PC-9 (cell line): ENCODE measurements around the gene HES5.

Source experiments
- EZH2 ChIP-seq: fragments of 200-600 bp; sonication (generic); IDR thresholded peaks from 2 replicates; pipeline ENCODE4 v1.8.0; 2017; ENCODE audit warnings: antibody characterized with exemption, low read depth
- TF ChIP-seq, protein P1 (sequence below): fragments of 200-600 bp; sonication (generic); conservative IDR thresholded peaks from 2 replicates; pipeline ENCODE4 v1.6.1; 2017; ENCODE audit warnings: mixed run types, antibody characterized with exemption, mild to moderate bottlenecking, moderate library complexity

DNA sequence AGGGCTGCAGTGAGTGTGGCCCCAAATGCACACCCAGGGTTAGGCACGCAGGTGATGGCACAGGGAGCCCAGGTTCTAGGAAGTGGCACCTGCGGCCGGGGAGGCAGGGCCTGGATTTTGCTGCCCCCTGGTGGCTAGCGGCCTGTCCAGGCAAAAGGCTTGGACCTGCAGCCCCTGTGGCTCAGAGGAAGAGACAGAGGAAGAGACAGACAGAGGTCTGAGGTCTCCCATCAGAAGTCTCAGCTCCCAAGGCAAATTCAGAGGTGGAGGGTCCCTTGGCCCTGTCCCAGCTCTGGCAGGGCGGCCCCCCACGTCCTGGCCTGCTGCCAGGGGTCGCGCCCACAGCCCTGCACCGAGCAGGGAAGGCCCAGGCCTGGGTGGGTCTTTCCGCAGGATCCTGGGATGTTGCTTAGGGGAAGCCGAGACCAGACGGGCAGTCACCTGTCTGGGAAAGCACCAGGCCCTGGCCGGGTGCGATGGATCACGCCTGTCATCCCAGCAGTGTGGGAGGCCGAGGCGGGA, 18.1 kb upstream of the HES5 start:
- no peak for TF ChIP-seq EZH2
- TF ChIP-seq, protein P1, sequence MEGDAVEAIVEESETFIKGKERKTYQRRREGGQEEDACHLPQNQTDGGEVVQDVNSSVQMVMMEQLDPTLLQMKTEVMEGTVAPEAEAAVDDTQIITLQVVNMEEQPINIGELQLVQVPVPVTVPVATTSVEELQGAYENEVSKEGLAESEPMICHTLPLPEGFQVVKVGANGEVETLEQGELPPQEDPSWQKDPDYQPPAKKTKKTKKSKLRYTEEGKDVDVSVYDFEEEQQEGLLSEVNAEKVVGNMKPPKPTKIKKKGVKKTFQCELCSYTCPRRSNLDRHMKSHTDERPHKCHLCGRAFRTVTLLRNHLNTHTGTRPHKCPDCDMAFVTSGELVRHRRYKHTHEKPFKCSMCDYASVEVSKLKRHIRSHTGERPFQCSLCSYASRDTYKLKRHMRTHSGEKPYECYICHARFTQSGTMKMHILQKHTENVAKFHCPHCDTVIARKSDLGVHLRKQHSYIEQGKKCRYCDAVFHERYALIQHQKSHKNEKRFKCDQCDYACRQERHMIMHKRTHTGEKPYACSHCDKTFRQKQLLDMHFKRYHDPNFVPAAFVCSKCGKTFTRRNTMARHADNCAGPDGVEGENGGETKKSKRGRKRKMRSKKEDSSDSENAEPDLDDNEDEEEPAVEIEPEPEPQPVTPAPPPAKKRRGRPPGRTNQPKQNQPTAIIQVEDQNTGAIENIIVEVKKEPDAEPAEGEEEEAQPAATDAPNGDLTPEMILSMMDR = peak; percentile 93
